Endodermal cell (in vitro differentiated cells): ENCODE measurements around the gene FAM174C. TPM values are rescaled to one million over a fixed set of nuclear protein-coding genes. Genes with fewer than 3 reads are reported as not detected.

Experiments
- DNase-seq: peaks from one replicate; pipeline ENCODE4 v3.0.0-alpha.2; 2017
- H3K27ac ChIP-seq: 2 replicates; pipeline ENCODE4 v1.5.1; 2013; ENCODE audit warnings: mild to moderate bottlenecking, low read depth, low read length, moderate library complexity
- H3K27me3 ChIP-seq: 2 replicates; pipeline ENCODE4 v1.6.1; 2013; ENCODE audit warnings: mild to moderate bottlenecking, low read length, moderate library complexity; ENCODE audit not compliant: insufficient read depth, control insufficient read depth, poor library complexity, severe bottlenecking
- H3K36me3 ChIP-seq: 2 replicates; pipeline ENCODE4 v1.7.0; 2013; ENCODE audit warnings: mild to moderate bottlenecking, low read length, moderate library complexity; ENCODE audit not compliant: control insufficient read depth, insufficient read depth
- H3K4me1 ChIP-seq: one replicate; pipeline ENCODE4 v1.7.0; 2013; ENCODE audit warnings: low read length; ENCODE audit not compliant: control insufficient read depth, insufficient read depth
- H3K4me3 ChIP-seq: 2 replicates; pipeline ENCODE4 v1.5.1; 2013; ENCODE audit warnings: mild to moderate bottlenecking, low read length, moderate library complexity
- H3K9ac ChIP-seq: 2 replicates; pipeline ENCODE4 v1.6.1; 2013; ENCODE audit warnings: mild to moderate bottlenecking, low read length, moderate library complexity; ENCODE audit not compliant: poor library complexity, severe bottlenecking; ENCODE audit errors: extremely low read depth
- H3K9me3 ChIP-seq: 2 replicates; pipeline ENCODE4 v1.6.1; 2013; ENCODE audit warnings: mild to moderate bottlenecking, low read length, moderate library complexity; ENCODE audit not compliant: control insufficient read depth
- H3K27ac Mint-ChIP-seq: 2 replicates; pipeline ENCODE4 v1.8.0; 2020; ENCODE audit warnings: mixed read lengths
- H3K27me3 Mint-ChIP-seq: 2 replicates; pipeline ENCODE4 v1.8.0; 2021; ENCODE audit warnings: mild to moderate bottlenecking, mixed read lengths; ENCODE audit not compliant: insufficient read depth
- H3K36me3 Mint-ChIP-seq: 2 replicates; pipeline ENCODE4 v1.8.0; 2020; ENCODE audit warnings: low read depth, mixed read lengths
- H3K4me1 Mint-ChIP-seq: 2 replicates; pipeline ENCODE4 v1.8.0; 2020; ENCODE audit warnings: mixed read lengths
- H3K4me3 Mint-ChIP-seq: 2 replicates; pipeline ENCODE4 v1.8.0; 2020; ENCODE audit warnings: mild to moderate bottlenecking, moderate library complexity, mixed read lengths
- H3K9me3 Mint-ChIP-seq: 2 replicates; pipeline ENCODE4 v1.8.0; 2020; ENCODE audit warnings: mild to moderate bottlenecking, mixed read lengths
- WGBS, 2 experiments: methylation state at CpG; one replicate each; pipeline versions ENCODE4 v1.1.5 to v1.1.7; 2013; ENCODE audit warnings: missing lambda C conversion rate in 2 of 2, mixed read lengths in 1 of 2; ENCODE audit not compliant: insufficient coverage in 1 of 2, insufficient read length in 1 of 2; 5-methylcytosine and 5-hydroxymethylcytosine counted together
- total RNA-seq, 2 donors: library from RNA; stranded (reverse); fragmentation: NEBNext Ultra II Directional in 1 of 2; extraction: Animal tissue kit (Norgen Biotek cat#: 25700) in 1 of 2; gene quantifications; 2 replicates in 1 of 2; 3 replicates in 1 of 2; pipeline ENCODE4 v1.2.1, GENCODE V29; 2021
- TF ChIP-seq, protein P1 (sequence below): fragments of 200-600 bp; sonication (generic); conservative IDR thresholded peaks from 2 replicates; pipeline ENCODE4 v1.5.0; 2021; ENCODE audit warnings: antibody characterized with exemption, mild to moderate bottlenecking

FAM174C gene
- total RNA-seq, 2 donors from 2014 or later, result 45.1 to 46.0 TPM

- 1 to 5% methylated on average over 18 to 79 of the region's 79 CpGs for WGBS, 2 experiments
These were observed 33.8 kb upstream of the FAM174C start, which contains the start of gene ATP5F1D for GRCh38 chr19:1241417-1242095. Gene ATP5F1D, plus strand, starts transcription at chr19:1241751. Its CDS starts 100 bp downstream, at chr19:1241851.

GRCh38 chr19:1243768-1244692, 31.3 kb upstream of the FAM174C start:
- no peaks in the 10 kb centered on the region for H3K9me3 Mint-ChIP-seq
- peak; percentile 95 for DNase-seq

More at GRCh38 chr19:1241417-1242095, 33.8 kb upstream of the FAM174C start, which contains the start of gene ATP5F1D:
- H3K9me3 ChIP-seq, result no peaks in the 10 kb centered on the region
- peak; percentile 97 for DNase-seq
- no peaks in the 10 kb centered on the region for H3K9me3 Mint-ChIP-seq
- H3K27me3 ChIP-seq, result no peaks in the 10 kb centered on the region
- peaks cover 11% of the 10 kb centered on the region for H3K4me1 Mint-ChIP-seq
- TF ChIP-seq, protein P1, sequence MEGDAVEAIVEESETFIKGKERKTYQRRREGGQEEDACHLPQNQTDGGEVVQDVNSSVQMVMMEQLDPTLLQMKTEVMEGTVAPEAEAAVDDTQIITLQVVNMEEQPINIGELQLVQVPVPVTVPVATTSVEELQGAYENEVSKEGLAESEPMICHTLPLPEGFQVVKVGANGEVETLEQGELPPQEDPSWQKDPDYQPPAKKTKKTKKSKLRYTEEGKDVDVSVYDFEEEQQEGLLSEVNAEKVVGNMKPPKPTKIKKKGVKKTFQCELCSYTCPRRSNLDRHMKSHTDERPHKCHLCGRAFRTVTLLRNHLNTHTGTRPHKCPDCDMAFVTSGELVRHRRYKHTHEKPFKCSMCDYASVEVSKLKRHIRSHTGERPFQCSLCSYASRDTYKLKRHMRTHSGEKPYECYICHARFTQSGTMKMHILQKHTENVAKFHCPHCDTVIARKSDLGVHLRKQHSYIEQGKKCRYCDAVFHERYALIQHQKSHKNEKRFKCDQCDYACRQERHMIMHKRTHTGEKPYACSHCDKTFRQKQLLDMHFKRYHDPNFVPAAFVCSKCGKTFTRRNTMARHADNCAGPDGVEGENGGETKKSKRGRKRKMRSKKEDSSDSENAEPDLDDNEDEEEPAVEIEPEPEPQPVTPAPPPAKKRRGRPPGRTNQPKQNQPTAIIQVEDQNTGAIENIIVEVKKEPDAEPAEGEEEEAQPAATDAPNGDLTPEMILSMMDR, result no peak
- H3K27ac Mint-ChIP-seq, result peak within 1 kb of the TSS; percentile 96
- no peaks in the 10 kb centered on the region for H3K27me3 Mint-ChIP-seq
- peaks cover 5% of the 10 kb centered on the region for H3K4me1 ChIP-seq
- H3K9ac ChIP-seq, result peak within 1 kb of the TSS; percentile 59
- no peaks in the 10 kb centered on the region for H3K36me3 ChIP-seq
- peaks cover 2% of the 10 kb centered on the region for H3K36me3 Mint-ChIP-seq
- H3K4me3 Mint-ChIP-seq, result peak within 1 kb of the TSS; percentile 76
- no peak within 1 kb of the TSS for H3K27ac ChIP-seq
- peak within 1 kb of the TSS; percentile 78 for H3K4me3 ChIP-seq

More at GRCh38 chr19:1243768-1244692, 31.3 kb upstream of the FAM174C start:
- H3K36me3 ChIP-seq, result no peaks in the 10 kb centered on the region
- TF ChIP-seq, protein P1, result peak; percentile 96
- Mint-ChIP-seq H3K27me3 (no peaks in the 10 kb centered on the region), H3K4me3 (no peak overlapping the region), H3K27ac (peak overlapping the region; percentile 91), H3K4me1 (peaks cover 7% of the 10 kb centered on the region), H3K36me3 (peaks cover 2% of the 10 kb centered on the region)
- no peaks in the 10 kb centered on the region for H3K9me3 ChIP-seq
- WGBS, 2 experiments, result 74 to 83% methylated on average over 30 to 33 of the region's 33 CpGs
- no peak overlapping the region for H3K9ac ChIP-seq
- H3K27ac ChIP-seq, result no peak overlapping the region
- no peaks in the 10 kb centered on the region for H3K27me3 ChIP-seq
- no peak overlapping the region for H3K4me3 ChIP-seq
- H3K4me1 ChIP-seq, result peaks cover 5% of the 10 kb centered on the region
